ENCODE results near the gene CDH13.

CDH13 gene

GRCh38 chr16:82855471-82855870 is 228.7 kb downstream of the CDH13 start:
- DNase-seq, result no peak

- DNase-seq, result no peak
Observed at GRCh38 chr16:82857693-82858365, 231.1 kb downstream of the CDH13 start.

DNA sequence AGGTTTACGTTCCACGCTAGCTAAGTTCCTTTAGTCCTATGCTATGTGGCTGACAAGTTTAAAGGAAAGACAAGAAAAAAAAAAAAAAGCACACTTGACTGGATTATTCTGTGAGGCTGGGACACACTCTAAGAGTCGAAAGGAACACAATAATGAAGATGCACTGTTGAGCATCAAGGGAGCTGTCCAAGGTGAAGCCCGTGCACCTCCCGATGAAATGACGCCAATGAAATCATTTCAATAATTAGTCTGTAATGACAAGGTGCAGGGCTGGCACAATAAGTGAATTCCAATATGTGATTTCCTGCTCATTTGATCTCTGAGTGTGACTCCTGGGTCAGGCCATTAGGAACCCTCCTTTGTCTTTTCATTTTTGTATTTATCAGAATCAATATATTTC is 232.9 kb downstream of the CDH13 start:
- DNase-seq, result no peak

DNA sequence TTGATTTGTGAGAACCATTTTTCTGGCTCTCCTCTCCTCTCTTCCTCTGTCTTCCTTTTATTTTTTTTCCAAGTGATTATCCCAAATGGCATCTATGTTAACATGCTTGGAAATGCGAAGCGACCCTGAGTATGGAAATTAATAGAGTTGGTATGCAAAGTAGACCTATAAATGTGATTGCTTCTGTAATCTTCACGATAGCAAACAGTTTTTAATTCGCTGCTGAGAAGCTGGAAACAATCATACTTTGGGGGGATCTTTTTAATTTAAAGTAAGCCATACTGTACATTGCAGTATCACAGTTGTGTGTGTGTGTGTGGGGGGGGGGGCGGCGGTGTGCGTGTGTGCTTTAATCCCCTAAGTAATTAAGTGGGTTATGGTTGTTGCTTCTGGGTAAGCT is 233.3 kb downstream of the CDH13 start:
- DNase-seq, result no peak

DNA sequence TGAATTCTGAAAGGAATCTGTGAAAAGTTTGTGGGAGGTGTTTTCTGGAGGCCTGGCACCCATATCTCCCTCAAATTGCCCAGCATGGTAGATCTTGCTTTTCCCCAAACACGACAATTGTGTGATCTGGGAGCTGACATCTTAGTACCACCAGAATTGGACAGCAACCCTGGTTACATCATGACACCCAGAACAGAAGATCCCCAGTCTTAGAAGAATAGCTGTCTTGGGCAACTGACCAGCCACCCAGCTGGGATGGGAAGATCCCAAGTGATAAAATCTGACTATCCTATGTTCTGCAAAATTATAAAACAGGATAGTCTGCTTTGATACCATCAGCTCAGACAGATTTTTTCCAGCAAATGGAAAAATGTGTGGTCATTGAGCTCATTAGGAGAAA is 235.3 kb downstream of the CDH13 start:
- DNase-seq, result no peak

GRCh38 chr16:82864332-82865040 is 237.7 kb downstream of the CDH13 start:
- DNase-seq, result no peak

DNA sequence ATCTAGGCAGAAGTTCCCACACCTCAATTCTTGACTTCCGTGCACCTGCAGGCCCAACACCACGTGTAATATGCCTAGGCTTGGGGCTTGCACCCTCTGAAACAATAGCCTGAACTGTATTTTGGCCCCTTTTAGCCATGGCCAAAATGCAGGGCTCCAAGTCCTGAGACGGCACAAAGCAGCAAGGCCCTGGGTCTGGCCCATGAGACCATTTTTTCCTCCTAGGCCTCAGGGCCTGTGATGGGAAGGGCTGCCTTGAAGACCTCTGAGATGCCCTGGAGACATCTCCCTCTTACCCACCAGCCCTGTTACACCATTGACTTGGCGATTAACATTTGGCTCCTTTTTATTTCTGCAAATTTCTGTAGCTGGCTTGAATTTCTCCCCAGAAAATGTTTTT is 238.6 kb downstream of the CDH13 start:
- no peak for DNase-seq

DNA sequence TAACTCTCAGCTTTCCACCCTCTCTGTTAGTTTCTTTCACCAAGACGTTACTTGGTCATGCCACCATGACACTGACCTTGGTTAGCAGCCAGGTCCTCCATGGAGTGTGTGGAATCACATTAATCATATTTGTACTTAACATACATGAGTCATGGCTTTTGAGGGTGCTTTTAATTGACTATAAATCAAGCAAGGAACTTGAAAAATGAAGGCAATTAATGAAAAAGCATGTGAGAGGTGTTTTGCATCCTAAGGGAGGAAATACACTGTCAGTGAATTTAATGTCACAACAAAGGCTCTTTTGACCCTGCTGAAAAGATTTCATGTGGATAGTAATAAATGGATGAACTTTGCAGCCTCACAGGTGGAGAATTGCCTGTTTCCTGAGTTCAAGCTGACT is 240.7 kb downstream of the CDH13 start:
- DNase-seq, result no peak

GRCh38 chr16:82874271-82874670 is 247.5 kb downstream of the CDH13 start:
- no peak for DNase-seq

DNA sequence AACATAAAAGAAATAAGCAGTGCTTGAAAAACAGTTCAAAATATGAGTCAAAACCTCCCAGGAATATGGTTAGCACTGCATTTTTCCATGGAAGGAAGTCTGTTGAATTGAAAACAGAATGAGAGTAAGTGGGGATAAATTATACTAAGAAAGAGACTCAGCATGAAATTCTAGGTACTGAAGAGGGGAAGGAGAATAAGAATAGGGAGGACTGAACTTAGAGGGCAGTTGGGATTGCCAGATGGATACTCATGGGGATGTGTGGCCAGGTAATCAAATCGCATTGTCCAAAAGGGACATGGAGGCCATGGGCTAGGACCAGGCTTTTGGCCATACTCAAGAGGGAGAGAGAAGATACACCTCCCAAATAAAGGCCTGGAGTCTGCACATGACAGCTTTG is 247.9 kb downstream of the CDH13 start:
- no peak for DNase-seq

DNA sequence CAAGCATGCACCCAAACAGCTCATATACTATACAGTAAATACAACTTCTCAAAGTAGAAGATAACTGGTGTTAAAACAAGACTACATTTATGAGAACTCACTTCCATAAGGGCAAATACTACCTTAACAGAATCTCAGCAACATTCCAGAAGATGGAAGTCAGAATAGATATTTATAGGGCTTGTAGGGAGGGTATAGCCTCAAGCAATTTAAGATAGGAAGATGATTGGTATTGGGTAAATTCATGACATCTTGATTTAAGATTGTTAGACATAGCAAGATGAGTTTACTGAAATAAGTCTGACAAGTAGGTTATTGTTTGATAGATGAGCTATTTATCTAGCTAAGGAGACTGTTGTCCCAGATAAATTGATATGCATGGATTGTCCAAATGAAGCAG is 250.2 kb downstream of the CDH13 start:
- DNase-seq, result no peak

GRCh38 chr16:82878466-82878865 is 251.7 kb downstream of the CDH13 start:
- no peak for DNase-seq

GRCh38 chr16:82880346-82880745 is 253.6 kb downstream of the CDH13 start:
- DNase-seq, result no peak

DNA sequence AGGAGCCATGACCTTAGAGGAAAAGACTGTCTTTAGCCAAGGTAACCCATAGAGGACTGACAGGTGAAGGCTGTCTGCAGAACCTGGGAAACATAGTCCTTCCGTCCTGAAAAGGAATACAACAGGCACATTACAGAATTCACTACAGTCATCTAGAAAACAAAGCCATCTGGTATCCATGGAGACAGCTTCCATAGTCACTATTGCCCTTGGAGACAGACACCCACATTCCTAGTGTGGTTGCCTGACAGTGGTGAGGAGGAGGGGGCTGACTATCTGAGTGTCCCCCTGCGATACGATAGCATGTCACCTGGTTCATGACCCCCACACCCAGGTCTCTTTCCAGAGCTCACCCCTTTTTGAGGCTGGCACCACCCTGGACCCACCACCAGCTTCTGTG is 254.7 kb downstream of the CDH13 start:
- DNase-seq, result no peak

DNA sequence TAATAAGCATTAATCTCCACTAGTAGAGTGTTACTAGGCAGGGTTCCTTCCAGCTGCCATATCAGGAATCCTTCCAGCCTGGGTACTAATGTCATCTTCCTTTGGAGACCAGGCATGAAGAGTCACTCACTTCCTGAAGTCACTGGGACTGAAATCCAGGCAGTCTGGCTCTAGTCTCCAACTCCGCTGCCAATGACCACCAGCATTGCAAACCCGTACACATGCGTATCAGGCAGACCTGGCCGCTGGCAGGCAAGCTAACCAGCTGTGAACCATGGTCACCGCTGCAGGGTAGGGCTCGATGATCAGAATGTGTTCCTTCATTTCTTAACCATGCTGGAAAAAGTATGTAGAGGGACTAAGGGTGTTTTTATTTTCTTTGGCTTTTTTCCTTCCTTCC is 255.5 kb downstream of the CDH13 start:
- DNase-seq, result no peak

- no peak for DNase-seq
Observed at GRCh38 chr16:82882982-82883835, 256.4 kb downstream of the CDH13 start.

- DNase-seq, result no peak
Observed at GRCh38 chr16:82884320-82884898, 257.6 kb downstream of the CDH13 start.

DNA sequence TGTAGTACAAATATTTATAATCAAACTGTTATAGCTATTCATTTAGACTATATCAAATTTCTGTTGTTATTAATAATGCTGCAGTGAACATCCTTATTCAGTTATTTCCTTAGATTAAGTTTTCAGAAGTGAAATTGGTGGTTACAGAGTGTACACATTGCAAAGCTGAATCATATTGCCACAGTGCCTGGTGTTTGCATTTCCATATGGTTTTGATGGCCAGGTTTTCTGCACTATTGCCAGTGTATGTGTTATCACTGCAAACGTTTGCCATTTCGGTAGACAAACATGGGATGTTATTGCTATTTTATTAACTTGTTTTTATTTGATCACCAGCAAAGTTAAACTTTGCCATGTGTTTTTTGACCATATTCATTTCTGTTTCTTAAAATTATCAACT is 259.4 kb downstream of the CDH13 start:
- DNase-seq, result no peak

DNA sequence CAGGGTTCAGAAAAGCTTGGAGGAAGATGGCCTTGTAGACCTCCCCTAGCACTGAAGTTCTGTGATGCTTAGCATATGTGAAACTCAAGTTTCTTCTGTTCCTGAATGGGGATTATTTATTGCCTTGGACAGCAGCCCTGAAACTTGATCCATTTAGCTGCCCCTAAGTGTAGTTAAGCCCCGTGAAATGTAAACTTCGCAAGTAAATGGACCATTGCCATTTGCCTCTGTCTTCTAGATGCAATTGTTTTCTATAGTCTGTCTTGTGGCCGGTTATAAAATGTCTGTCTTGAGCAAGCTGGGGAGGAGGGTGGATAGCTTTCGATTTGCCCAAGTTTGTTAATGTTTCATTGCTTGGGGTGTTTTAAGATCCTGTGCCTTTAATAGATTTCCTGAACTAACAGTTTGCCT is 261.8 kb downstream of the CDH13 start:
- peak; percentile 40 for DNase-seq

GRCh38 chr16:82891424-82891823 is 264.7 kb downstream of the CDH13 start:
- DNase-seq, result no peak

DNA sequence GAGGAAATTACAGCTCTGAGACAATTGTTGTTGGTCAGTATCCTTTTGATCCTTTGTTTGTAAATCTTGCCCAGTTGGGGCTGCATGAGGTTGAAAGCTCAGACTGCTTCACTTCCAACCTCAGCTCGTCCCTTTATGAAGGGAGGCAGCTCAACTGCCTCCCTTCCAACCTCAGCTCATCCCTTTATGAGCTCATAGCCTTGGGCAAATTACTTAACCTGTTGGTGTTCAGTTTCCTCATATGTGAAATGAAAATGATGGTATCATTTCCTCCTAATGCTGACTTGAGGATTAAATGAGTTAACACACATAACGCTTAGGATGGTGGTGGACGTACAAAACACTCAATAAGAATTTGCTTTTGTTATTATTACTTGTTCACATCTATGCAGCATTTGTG is 265.1 kb downstream of the CDH13 start:
- DNase-seq, result no peak

- no peak for DNase-seq
Observed at GRCh38 chr16:82892324-82892723, 265.6 kb downstream of the CDH13 start.

GRCh38 chr16:82895843-82896242 is 269.1 kb downstream of the CDH13 start:
- DNase-seq, result peak; percentile 9

DNA sequence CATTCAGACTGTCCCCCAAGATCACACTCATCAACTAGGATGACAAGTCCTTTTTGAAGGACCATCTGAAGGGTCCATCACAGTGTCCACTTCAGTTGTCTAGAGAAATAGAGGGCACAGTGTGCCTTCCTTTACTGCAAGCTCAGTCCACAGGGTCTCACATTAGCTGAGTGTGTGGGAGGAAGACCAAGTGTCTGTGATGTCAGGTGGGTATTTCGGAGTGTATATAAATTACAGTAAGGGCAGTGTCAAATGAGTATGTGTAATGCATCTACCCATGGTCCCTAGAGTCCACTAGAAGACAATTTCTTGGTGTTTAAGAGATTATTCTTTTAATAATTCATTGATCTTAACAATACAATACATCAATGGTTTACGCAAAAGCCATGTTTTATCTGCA is 272.2 kb downstream of the CDH13 start:
- DNase-seq, result no peak
